Transverse colon (tissue), 4 donors: ENCODE data around the gene RIPPLY3. TPM values are rescaled to one million over a fixed set of nuclear protein-coding genes. Genes with fewer than 3 reads are reported as not detected.

Experiments used
- DNase-seq: peaks from one replicate; pipeline ENCODE4 v3.0.0-alpha.2; 2019
- H3K27ac ChIP-seq, 4 donors: fragments of 200-600 bp; sonication (generic); 2 replicates each; pipeline ENCODE4 v1.5.1; 2016 to 2018; ENCODE audit warnings: inconsistent platforms in 4 of 4
- H3K27me3 ChIP-seq: fragments of 200-600 bp; sonication (generic); 2 replicates; pipeline ENCODE4 v1.5.1; 2017; ENCODE audit warnings: inconsistent platforms
- H3K36me3 ChIP-seq, 4 donors: fragments of 200-600 bp; sonication (generic); 2 replicates each; pipeline ENCODE4 v1.5.1; 2017 to 2019; ENCODE audit warnings: inconsistent platforms in 4 of 4
- H3K4me1 ChIP-seq, 4 donors: fragments of 200-600 bp; sonication (generic); 2 replicates each; pipeline ENCODE4 v1.5.1; 2017 to 2020; ENCODE audit warnings: inconsistent platforms in 4 of 4
- H3K4me3 ChIP-seq, 4 donors: fragments of 200-600 bp; sonication (generic); 1 replicate in 1 of 4; 2 replicates in 3 of 4; pipeline versions ENCODE4 v1.5.1 to v1.6.1; 2017 to 2019; ENCODE audit warnings: inconsistent platforms in 4 of 4
- H3K9me3 ChIP-seq, 2 donors: fragments of 200-600 bp; sonication (generic); 2 replicates each; pipeline ENCODE4 v1.5.1; 2017 to 2019; ENCODE audit warnings: inconsistent platforms in 2 of 2
- CTCF ChIP-seq, 5 experiments: fragments of 200-600 bp in 3 of 5; fragments of 450-650 bp in 2 of 5; sonication (generic) in 3 of 5; IDR thresholded peaks; 1 replicate in 2 of 5; 2 replicates in 3 of 5; pipeline ENCODE4 v1.5.1; 2016 to 2017; ENCODE audit warnings: antibody characterized with exemption in 5 of 5, inconsistent platforms in 3 of 5, mild to moderate bottlenecking in 2 of 5, moderate library complexity in 1 of 5
- EP300 ChIP-seq: sonication (generic); formaldehyde crosslinking; IDR thresholded peaks from one replicate; pipeline ENCODE4 v1.6.1; 2017; ENCODE audit warnings: antibody characterized with exemption, low read depth
- POLR2A ChIP-seq: fragments of 450-650 bp; IDR thresholded peaks from one replicate; pipeline ENCODE4 v1.6.1; 2016; ENCODE audit warnings: antibody characterized with exemption, mild to moderate bottlenecking, moderate library complexity
- POLR2AphosphoS5 ChIP-seq, 3 donors: sonication (generic); formaldehyde crosslinking; IDR thresholded peaks; one replicate each; pipeline ENCODE4 v1.6.1; 2016; ENCODE audit warnings: antibody characterized with exemption in 3 of 3
- WGBS, 2 donors: methylation state at CpG; one replicate each; pipeline ENCODE4 v1.1.5; 2018; ENCODE audit warnings: low coverage in 1 of 2; 5-methylcytosine and 5-hydroxymethylcytosine counted together
- in situ Hi-C, 4 donors: fragments of 200-750 bp; cut with MboI; loops; one replicate each; pipeline versions ENCODE4 v1.15.0 to v1.15.1; 2017; ENCODE audit warnings: low sequenced_read_pairs in 3 of 4, low pct_ligation_motif_present in 1 of 4, low pct_unique_long_range_greater_than_20kb in 1 of 4
- intact Hi-C: fragments of 100-400 bp; cut with DNase I; formaldehyde crosslinking; loops from one replicate; pipeline ENCODE4 v1.15.1; 2023; ENCODE audit warnings: low total_unique reads
- total RNA-seq, 4 donors: library from RNA; depleted of rRNA; stranded (reverse); fragments of >200 nt; gene quantifications; one replicate each; pipeline ENCODE4 v1.1.0, GENCODE V29; 2016

RIPPLY3 gene
- total RNA-seq, 4 donors from 2014 or later: 0.27 TPM; not detected in 3

GRCh38 chr21:36974851-36975192 is 31.7 kb upstream of the RIPPLY3 start:
- Histone ChIP-seq H3K27me3 (no peaks in the 10 kb centered on the region), H3K36me3 (no peaks in the 10 kb centered on the region), H3K4me1 (peaks cover 0 to 11% (median 0%) of the 10 kb centered on the region in 4 donors), H3K27ac (no peak overlapping the region), H3K9me3 (no peaks in the 10 kb centered on the region), H3K4me3 (no peak overlapping the region)
- TF ChIP-seq CTCF (IDR thresholded peaks at IDR 0.05): no peak
- TF ChIP-seq POLR2A: no peak
- TF ChIP-seq EP300: no peak
- no peak for TF ChIP-seq POLR2AphosphoS5 (IDR thresholded peaks at IDR 0.05)
- WGBS, 2 donors: 60 to 75% methylated on average over 5 to 6 of the region's 6 CpGs
- intact Hi-C loops: no loop called here
- no peak for DNase-seq
- in situ Hi-C loops: loop anchor here in 2 of 4 donors (25.0 kb wide), 2 partner anchors 112 to 587 kb away; no protein-coding TSS in a partner anchor

- in situ Hi-C loops (loop anchor here in 2 of 4 donors (25.0 kb wide), 2 partner anchors 111 to 586 kb away; no protein-coding TSS in a partner anchor), intact Hi-C loops (no loop called here)
Observed at GRCh38 chr21:36976228-36976861, 30.2 kb upstream of the RIPPLY3 start.

GRCh38 chr21:36976882-36977651 is 29.4 kb upstream of the RIPPLY3 start:
- peak; percentile 17 for DNase-seq
- H3K4me3 ChIP-seq: no peak overlapping the region
- WGBS, 2 donors: 24 to 40% methylated on average over 4 to 8 of the region's 8 CpGs
- H3K9me3 ChIP-seq: no peaks in the 10 kb centered on the region
- H3K27ac ChIP-seq: peak overlapping the region in 1 of 4 donors; percentile 33
- no peaks in the 10 kb centered on the region for H3K36me3 ChIP-seq
- TF ChIP-seq EP300: no peak
- peak; percentile 34 to 55 (median 46) for TF ChIP-seq CTCF (IDR thresholded peaks at IDR 0.05)
- TF ChIP-seq POLR2AphosphoS5 (IDR thresholded peaks at IDR 0.05): no peak
- no peak for TF ChIP-seq POLR2A
- H3K27me3 ChIP-seq: no peaks in the 10 kb centered on the region
- intact Hi-C loops: no loop called here
- in situ Hi-C loops: loop anchor here in 2 of 4 donors (25.0 kb wide), 2 partner anchors 110 to 585 kb away; no protein-coding TSS in a partner anchor
- H3K4me1 ChIP-seq: peaks cover 0 to 24% (median 7%) of the 10 kb centered on the region in 4 donors

More at GRCh38 chr21:36976228-36976861, 30.2 kb upstream of the RIPPLY3 start:
- H3K36me3 ChIP-seq: no peaks in the 10 kb centered on the region
- TF ChIP-seq POLR2A: no peak
- TF ChIP-seq POLR2AphosphoS5 (IDR thresholded peaks at IDR 0.05): no peak
- no peak for TF ChIP-seq EP300
- TF ChIP-seq CTCF (IDR thresholded peaks at IDR 0.05): no peak
- H3K9me3 ChIP-seq: no peaks in the 10 kb centered on the region
- H3K4me1 ChIP-seq: peaks cover 0 to 24% (median 7%) of the 10 kb centered on the region in 4 donors
- H3K27ac ChIP-seq: no peak overlapping the region
- WGBS, 2 donors: 62 to 83% methylated on average over 4 to 5 of the region's 5 CpGs
- no peak for DNase-seq
- no peak overlapping the region for H3K4me3 ChIP-seq
- H3K27me3 ChIP-seq: no peaks in the 10 kb centered on the region

GRCh38 chr21:36980280-36981048 is 26.0 kb upstream of the RIPPLY3 start:
- DNase-seq: peak; percentile 36
- 7 to 20% methylated on average over 1 to 27 of the region's 53 CpGs for WGBS, 2 donors
- H3K9me3 ChIP-seq: no peaks in the 10 kb centered on the region
- H3K27me3 ChIP-seq: no peaks in the 10 kb centered on the region
- H3K4me1 ChIP-seq: peaks cover 0 to 20% (median 7%) of the 10 kb centered on the region in 4 donors
- in situ Hi-C loops (loop anchor here (5.0 to 25.0 kb wide), 4 partner anchors 94 to 582 kb away; partner anchors contain the start of genes PIGP (in 1 of the 4) and TTC3 (in 1 of the 4)), intact Hi-C loops (no loop called here)
- TF ChIP-seq CTCF (IDR thresholded peaks at IDR 0.05) (peak in 3 of 5 experiments; percentile 5 to 37 (median 31)), POLR2AphosphoS5 (IDR thresholded peaks at IDR 0.05) (no peak)
- no peaks in the 10 kb centered on the region for H3K36me3 ChIP-seq
- no peak overlapping the region for H3K27ac ChIP-seq
- H3K4me3 ChIP-seq: peak overlapping the region; percentile 5 to 63 (median 34)
